HepG2 (cell line): Measurements from ENCODE around the gene MITF. TPM values are rescaled to one million over a fixed set of nuclear protein-coding genes. Genes with fewer than 3 reads are reported as not detected.

Experiments
- ATAC-seq: fragments of 200-7000 bp; cut with Tn5 transposase; 3 replicates; pipeline ENCODE4 v1.9.1; 2020; ENCODE audit warnings: mild to moderate bottlenecking, moderate library complexity
- BruUV-seq: library from RNA; stranded (reverse); fragments of 400-500 nt; replicated peaks from 2 replicates; lab custom pipeline; 2021; lab: Mats Ljungman, UMichigan
- CTCF ChIA-PET: fragments of 300-600 bp; formaldehyde crosslinking; extraction: SDS; loops from one replicate; lab custom pipeline; 2021; ENCODE audit warnings: low total read pairs, inconsistent platforms, low intra/inter-chr PET ratio; lab: Yijun Ruan, JAX
- POLR2A ChIA-PET: fragments of 350-600 bp; sonication (Branson Sonifier 250); formaldehyde crosslinking; loops from one replicate; lab custom pipeline; 2020; ENCODE audit warnings: antibody characterized with exemption, inconsistent platforms; lab: Yijun Ruan, JAX
- DNase-seq: peaks from one replicate; pipeline ENCODE4 v3.0.0-alpha.2; 2015; ENCODE audit warnings: low spot score
- FAIRE-seq: peaks from 3 replicates; lab custom pipeline; 2011; peaks lifted over from hg19 to GRCh38; lab: Jason Lieb, UNC
- H2AFZ ChIP-seq: one replicate; pipeline ENCODE4 v1.6.1; 2011; ENCODE audit warnings: low read length, inconsistent platforms
- H3K27ac ChIP-seq: fragments of 300-600 bp; 3 replicates; pipeline ENCODE4 v1.8.0; 2011; ENCODE audit warnings: mixed run types, mild to moderate bottlenecking, mixed read lengths, low read length, inconsistent platforms; ENCODE audit not compliant: insufficient read depth; ENCODE audit errors: extremely low read length
- H3K27me3 ChIP-seq, 2 experiments: fragments of 200-600 bp in 1 of 2; 2 replicates in 1 of 2; 3 replicates in 1 of 2; pipeline versions ENCODE4 v1.6.0 to v1.8.0; 2011; ENCODE audit warnings: low read length in 2 of 2, mild to moderate bottlenecking in 2 of 2, moderate library complexity in 2 of 2, inconsistent platforms in 1 of 2; ENCODE audit not compliant: insufficient read depth in 2 of 2, control insufficient read depth in 1 of 2
- H3K36me3 ChIP-seq, 2 experiments: fragments of 200-600 bp in 1 of 2; replicated peaks in 1 of 2; 2 replicates in 1 of 2; 3 replicates in 1 of 2; pipeline versions ENCODE4 v1.5.1 to v1.8.0; 2011; ENCODE audit warnings: low read length in 2 of 2, inconsistent platforms in 1 of 2; ENCODE audit not compliant: insufficient read depth in 2 of 2, control insufficient read depth in 1 of 2
- H3K4me1 ChIP-seq: 2 replicates; pipeline ENCODE4 v1.5.1; 2012; ENCODE audit warnings: low read length, inconsistent platforms; ENCODE audit not compliant: insufficient read depth
- H3K4me2 ChIP-seq: 2 replicates; pipeline ENCODE4 v1.6.0; 2011; ENCODE audit warnings: low read depth, low read length, inconsistent platforms
- H3K4me3 ChIP-seq, 3 experiments: fragments of 200-600 bp in 1 of 3; sonication (generic), shearing (Covaris generic) in 1 of 3; replicated peaks in 1 of 3; 2 replicates each; pipeline ENCODE4 v1.5.1; 2011 to 2016; ENCODE audit warnings: low read length in 3 of 3, inconsistent platforms in 2 of 3, low read depth in 2 of 3, mild to moderate bottlenecking in 2 of 3, control low read depth in 1 of 3, mixed read lengths in 1 of 3; ENCODE audit not compliant: insufficient read depth in 1 of 3
- H3K79me2 ChIP-seq: one replicate; pipeline ENCODE4 v1.6.1; 2011; ENCODE audit warnings: low read length, inconsistent platforms; ENCODE audit not compliant: insufficient read depth
- H3K9ac ChIP-seq: 2 replicates; pipeline ENCODE4 v1.6.0; 2011; ENCODE audit warnings: mild to moderate bottlenecking, low read depth, low read length, inconsistent platforms; ENCODE audit not compliant: insufficient read depth
- H3K9me3 ChIP-seq: 2 replicates; pipeline ENCODE4 v1.5.1; 2012; ENCODE audit warnings: mild to moderate bottlenecking, low read length
- H4K20me1 ChIP-seq: 2 replicates; pipeline ENCODE4 v1.6.0; 2011; ENCODE audit warnings: inconsistent platforms, mild to moderate bottlenecking, low read length, moderate library complexity; ENCODE audit not compliant: insufficient read depth
- CTCF ChIP-seq: sonication (generic); formaldehyde crosslinking; IDR thresholded peaks from 2 replicates; pipeline ENCODE4 v1.5.0; 2020; ENCODE audit warnings: mild to moderate bottlenecking, missing genetic modification reagents, moderate library complexity
- FOXA3 ChIP-seq: IDR thresholded peaks from 2 replicates; pipeline ENCODE4 v1.6.1; 2016; ENCODE audit warnings: missing genetic modification reagents, missing compliant biosample characterization
- LCORL ChIP-seq, 2 experiments: fragments of 450-650 bp in 1 of 2; sonication (generic) in 1 of 2; formaldehyde crosslinking in 1 of 2; IDR thresholded peaks; 2 replicates each; pipeline versions ENCODE4 v1.5.0 to v1.6.1; 2017 to 2020; ENCODE audit warnings: antibody characterized with exemption in 1 of 2, missing genetic modification reagents in 1 of 2
- RBFOX2 ChIP-seq: fragments of 200-400 bp; formaldehyde crosslinking; IDR thresholded peaks from 2 replicates; pipeline ENCODE4 v1.6.1; 2017; ENCODE audit warnings: low read depth, mild to moderate bottlenecking, low read length
- ZBTB34 ChIP-seq: sonication (generic); formaldehyde crosslinking; IDR thresholded peaks from 2 replicates; pipeline ENCODE4 v1.8.0; 2022; ENCODE audit warnings: mild to moderate bottlenecking, missing genetic modification reagents
- ZNF430 ChIP-seq: sonication (generic); formaldehyde crosslinking; IDR thresholded peaks from 2 replicates; pipeline ENCODE4 v1.9.0; 2021; ENCODE audit warnings: mild to moderate bottlenecking, missing genetic modification reagents
- ZNF460 ChIP-seq: sonication (generic); formaldehyde crosslinking; IDR thresholded peaks from 2 replicates; pipeline ENCODE4 v1.5.1; 2020; ENCODE audit warnings: missing genetic modification reagents, mild to moderate bottlenecking, borderline replicate concordance
- WGBS: methylation state at CpG from one replicate; pipeline ENCODE4 v1.1.6; 2017; ENCODE audit warnings: low lambda C conversion rate; 5-methylcytosine and 5-hydroxymethylcytosine counted together
- in situ Hi-C: cut with HindIII; loops from 2 replicates; pipeline ENCODE4 v1.10.0; 2017; ENCODE audit warnings: low pct_unique_long_range_greater_than_20kb; ENCODE audit not compliant: extremely low pct_ligation_motif_present
- intact Hi-C: fragments of 100-400 bp; cut with micrococcal nuclease; formaldehyde crosslinking; loops from one replicate; pipeline ENCODE4 v1.10.0; 2022; ENCODE audit not compliant: unreplicated experiment
- polyA plus RNA-seq, 8 experiments: library from polyadenylated mRNA; depleted of rRNA in 3 of 8; stranded (reverse) in 7 of 8; unstranded in 1 of 8; fragments of >200 nt; fragmentation: Illumina TruSeq in 4 of 8; extraction: Trizol in 4 of 8; gene quantifications; 2 replicates each; pipeline versions ENCODE4 v1.2.1 to v1.2.3, GENCODE V29; 2011 to 2016; ENCODE audit warnings: low read depth in 4 of 8, missing spikeins in 1 of 8, mixed read lengths in 1 of 8; ENCODE audit not compliant: insufficient read depth in 1 of 8
- total RNA-seq, 5 experiments: library from RNA; depleted of rRNA; stranded (reverse); fragments of >200 nt; fragmentation: Illumina TruSeq; extraction: Trizol; gene quantifications; 2 replicates each; pipeline ENCODE4 v1.2.3, GENCODE V29; 2016; ENCODE audit warnings: low read depth in 1 of 5

Gene MITF
- total and polyA plus RNA-seq, 2 of the 13 experiments (the other 11 are each of a cell fraction or from before 2014, with no cell fraction given) = 0.12 to 0.38 TPM

GRCh38 chr3:69692761-69693160, 46.5 kb upstream of the MITF start:
- Histone ChIP-seq H3K27ac (no peak overlapping the region), H3K9ac (no peak overlapping the region), H3K4me3 (no peak overlapping the region), H3K9me3 (no peaks in the 10 kb centered on the region), H4K20me1 (no peaks in the 10 kb centered on the region), H2AFZ (no peak overlapping the region), H3K4me1 (no peaks in the 10 kb centered on the region), H3K36me3 (no peaks in the 10 kb centered on the region), H3K79me2 (no peaks in the 10 kb centered on the region), H3K4me2 (no peak overlapping the region), H3K27me3 (no peaks in the 10 kb centered on the region)
- FAIRE-seq (no peak), ATAC-seq (no peak), DNase-seq (no peak)
- no peak for TF ChIP-seq CTCF
- TF ChIP-seq RBFOX2 = no peak
- no peak for TF ChIP-seq ZNF460
- intact Hi-C loops = loop anchor here (5.0 kb wide), 1 partner anchor 255 kb away; no protein-coding TSS in a partner anchor
- WGBS = 7% methylated on average over 2 of the region's 2 CpGs
- ChIA-PET POLR2A (no interaction called here), CTCF (no interaction called here)
- in situ Hi-C loops = loop anchor here (10.0 kb wide), 1 partner anchor 252 kb away; no protein-coding TSS in a partner anchor
- BruUV-seq = no TSS peak

GRCh38 chr3:69695443-69695842, 43.8 kb upstream of the MITF start:
- Histone ChIP-seq H3K4me2 (no peak overlapping the region), H3K4me1 (no peaks in the 10 kb centered on the region), H4K20me1 (no peaks in the 10 kb centered on the region), H3K27me3 (no peaks in the 10 kb centered on the region), H3K9me3 (no peaks in the 10 kb centered on the region), H3K79me2 (no peaks in the 10 kb centered on the region), H3K27ac (no peak overlapping the region), H3K36me3 (no peaks in the 10 kb centered on the region), H3K4me3 (no peak overlapping the region), H2AFZ (no peak overlapping the region), H3K9ac (no peak overlapping the region)
- no peak for FAIRE-seq
- TF ChIP-seq FOXA3 (CRISPR knock-in tag) = no peak
- no peak for TF ChIP-seq LCORL (IDR thresholded peaks at IDR 0.05)
- no peak for TF ChIP-seq LCORL (CRISPR knock-in tag; IDR thresholded peaks at IDR 0.05)
- no peak for TF ChIP-seq ZBTB34 (CRISPR knock-in tag)
- no peak for TF ChIP-seq ZNF430
- BruUV-seq = no TSS peak
- no peak for ATAC-seq
- DNase-seq = no peak
- in situ Hi-C loops (loop anchor here (10.0 kb wide), 1 partner anchor 249 kb away; no protein-coding TSS in a partner anchor), intact Hi-C loops (no loop called here)
- CTCF ChIA-PET = no interaction called here
- POLR2A ChIA-PET = no interaction called here
- WGBS = 29% methylated on average over 2 of the region's 2 CpGs
